Skeletal muscle cell (primary cell): Measurements from ENCODE around the gene CNTNAP3B.
"Not testable (repeated sequence)": the region's sequence is repeated elsewhere in the genome, so short reads cannot be mapped to it uniquely, and the experiment has no call there.

Experiments used
- DNase-seq: peaks from one replicate; pipeline ENCODE4 v3.0.0-alpha.2; 2010; ENCODE audit warnings: low read depth
- H3K4me3 ChIP-seq: 2 replicates; pipeline ENCODE4 v1.5.1; 2011; ENCODE audit warnings: low read depth, mild to moderate bottlenecking, control low read depth, low read length, moderate library complexity

Gene CNTNAP3B

DNA sequence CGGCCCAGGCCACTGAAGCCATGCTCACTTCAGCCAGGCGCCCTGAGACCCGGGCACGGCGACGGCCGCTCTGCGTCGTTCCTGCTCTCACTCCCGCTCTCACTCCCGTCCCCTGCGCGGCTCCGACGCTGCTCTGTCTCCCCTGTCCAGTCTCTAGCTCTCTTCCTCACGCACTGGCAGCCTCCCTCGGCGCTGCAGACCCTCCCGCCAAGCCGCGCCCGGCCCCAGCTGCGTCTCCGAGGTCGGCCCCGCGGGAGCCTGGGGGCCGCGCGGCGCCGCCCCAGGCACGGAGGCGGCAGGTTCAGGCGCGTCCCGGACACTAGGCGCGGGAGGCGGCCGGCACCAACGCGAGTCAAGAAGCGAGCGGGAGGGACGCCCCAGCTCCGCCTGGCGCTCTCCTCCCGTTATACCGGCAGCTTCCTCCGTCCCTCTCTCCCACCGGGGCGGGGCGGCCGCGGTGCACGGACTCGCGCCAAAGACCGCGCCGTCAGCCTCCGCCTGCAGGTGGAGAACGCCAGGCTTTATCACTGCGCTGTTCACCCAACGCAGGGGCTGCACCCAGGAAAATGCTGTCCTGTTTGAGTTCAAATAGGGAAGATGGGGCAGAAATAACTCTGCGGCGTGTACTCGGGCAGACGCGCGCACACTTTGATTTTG is at the start of gene CNTNAP3B:
Gene CNTNAP3B, minus strand, starts transcription at position 354 of the 657 bp plus-strand sequence. Its CDS starts 332 bp downstream, at position 22.
- peak within 1 kb of the TSS; percentile 18 for H3K4me3 ChIP-seq
- DNase-seq = not testable (repeated sequence)

DNA sequence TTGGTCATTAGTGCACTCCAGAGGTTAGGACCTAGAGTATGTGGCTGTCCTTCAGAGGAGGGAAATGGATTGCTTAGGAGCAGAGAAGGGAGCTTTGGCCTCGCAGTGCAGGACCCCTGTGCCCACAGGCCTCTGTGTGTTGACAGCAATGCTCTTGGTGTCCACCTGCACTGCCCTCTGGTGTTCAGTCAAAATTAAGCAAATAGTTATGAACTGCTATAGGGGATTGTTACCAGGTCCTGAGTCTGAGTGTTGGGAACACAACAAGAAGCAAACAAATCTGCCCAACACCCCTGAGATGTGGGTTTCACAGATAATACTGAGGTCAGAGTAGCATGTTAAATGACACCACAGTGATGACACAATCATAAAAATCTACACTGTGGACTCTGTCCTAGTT is 31.1 kb upstream of the CNTNAP3B start:
- DNase-seq, H3K4me3 ChIP-seq: not testable (repeated sequence)

DNA sequence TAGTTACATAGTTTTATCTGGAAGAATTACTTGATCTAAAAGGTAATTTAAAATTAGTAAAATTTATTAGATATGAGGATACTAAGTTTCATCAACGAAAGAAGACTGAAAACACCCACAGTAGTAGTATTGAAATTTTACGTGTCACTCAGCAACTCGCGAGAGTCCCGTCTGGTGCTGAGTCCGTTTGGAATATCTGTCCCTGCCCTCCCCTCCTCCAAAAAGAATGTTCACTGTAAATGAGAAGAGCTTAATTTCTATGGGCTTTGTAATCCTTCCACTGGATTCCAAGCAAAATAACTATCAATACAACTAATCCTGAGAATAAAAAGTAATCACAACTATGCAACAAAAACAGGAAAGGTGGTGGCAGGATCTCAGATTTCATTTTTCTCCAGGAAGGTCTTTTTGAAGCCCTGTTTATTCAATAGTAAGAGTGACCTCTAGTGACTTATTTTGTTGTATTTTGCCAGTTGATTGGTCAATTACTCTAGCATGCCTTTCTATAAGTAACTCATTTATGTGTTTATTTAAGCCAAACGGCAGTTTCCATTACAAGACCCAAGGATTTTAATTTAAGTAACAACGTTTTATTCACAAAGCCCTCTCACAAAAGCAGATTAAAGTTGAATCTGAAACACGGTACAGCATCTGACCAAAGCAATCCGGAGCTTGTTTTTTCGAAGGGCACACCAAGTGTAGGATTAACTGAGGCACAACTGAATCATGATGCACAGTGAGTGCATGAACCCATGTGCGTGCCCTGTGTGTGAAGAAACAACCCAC is 2.0 kb downstream of the CNTNAP3B start:
- H3K4me3 ChIP-seq = peak overlapping the region; percentile 35

DNA sequence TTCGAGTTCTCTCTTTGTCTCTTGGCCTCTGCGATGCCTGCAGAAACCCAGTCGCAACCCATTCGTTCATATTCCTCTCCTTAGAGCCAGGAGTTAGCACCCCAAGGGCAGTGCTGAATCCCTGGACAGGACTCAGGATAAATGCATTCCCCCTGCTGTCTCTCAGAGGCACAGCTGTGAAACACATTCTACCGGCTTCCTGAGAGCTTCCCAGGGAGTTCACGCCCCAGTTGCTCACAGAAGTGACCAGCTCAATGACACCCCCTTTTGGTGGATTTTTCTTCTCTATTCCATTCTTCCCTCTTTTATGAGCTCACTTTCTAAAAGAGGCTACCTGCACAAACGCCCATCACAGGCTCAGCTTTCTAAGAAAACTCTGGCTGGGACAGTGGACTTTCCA is 8.2 kb downstream of the CNTNAP3B start:
- not testable (repeated sequence) for H3K4me3 ChIP-seq, DNase-seq

More for the DNA sequence above, 2.0 kb downstream of the CNTNAP3B start:
- not testable (repeated sequence) for DNase-seq

DNA sequence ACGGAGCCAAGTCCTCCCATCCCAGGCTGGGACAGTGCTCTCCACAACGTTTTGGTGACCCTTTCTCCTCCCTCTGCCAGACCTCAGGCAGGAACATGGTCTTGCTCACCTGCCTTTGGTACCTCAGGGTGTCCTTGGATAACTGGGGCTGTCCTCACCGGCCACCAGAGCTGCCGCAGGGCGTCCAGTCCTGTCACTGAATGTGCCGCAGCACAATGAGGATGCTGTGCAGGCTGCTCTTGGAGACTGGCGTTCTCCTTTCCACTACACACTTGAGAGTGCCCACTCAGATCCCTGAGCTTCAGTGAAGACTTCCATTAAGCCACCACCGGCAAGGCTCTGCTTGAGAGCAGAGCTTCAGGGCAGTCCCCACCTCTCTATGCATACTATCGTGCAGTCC is 33.3 kb downstream of the CNTNAP3B start:
- not testable (repeated sequence) for H3K4me3 ChIP-seq, DNase-seq

DNA sequence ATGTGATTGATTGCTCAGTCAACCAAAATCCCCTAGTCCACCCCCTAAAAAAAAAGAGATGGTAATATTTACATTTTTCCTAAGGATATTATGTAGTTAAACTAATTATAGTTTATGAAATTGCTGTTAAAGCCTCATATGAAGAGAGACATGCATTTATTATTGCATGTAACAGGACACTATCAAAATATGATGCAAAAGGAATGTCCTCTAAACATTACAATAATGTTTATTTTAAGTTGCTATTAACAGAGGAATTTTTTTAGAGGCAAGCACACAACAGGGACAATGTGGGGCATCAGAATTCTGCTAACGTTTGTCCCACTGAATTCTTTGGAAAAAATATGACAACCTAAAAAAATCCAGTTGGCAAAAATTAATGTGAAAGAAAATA is 44.7 kb downstream of the CNTNAP3B start:
- not testable (repeated sequence) for DNase-seq, H3K4me3 ChIP-seq

DNA sequence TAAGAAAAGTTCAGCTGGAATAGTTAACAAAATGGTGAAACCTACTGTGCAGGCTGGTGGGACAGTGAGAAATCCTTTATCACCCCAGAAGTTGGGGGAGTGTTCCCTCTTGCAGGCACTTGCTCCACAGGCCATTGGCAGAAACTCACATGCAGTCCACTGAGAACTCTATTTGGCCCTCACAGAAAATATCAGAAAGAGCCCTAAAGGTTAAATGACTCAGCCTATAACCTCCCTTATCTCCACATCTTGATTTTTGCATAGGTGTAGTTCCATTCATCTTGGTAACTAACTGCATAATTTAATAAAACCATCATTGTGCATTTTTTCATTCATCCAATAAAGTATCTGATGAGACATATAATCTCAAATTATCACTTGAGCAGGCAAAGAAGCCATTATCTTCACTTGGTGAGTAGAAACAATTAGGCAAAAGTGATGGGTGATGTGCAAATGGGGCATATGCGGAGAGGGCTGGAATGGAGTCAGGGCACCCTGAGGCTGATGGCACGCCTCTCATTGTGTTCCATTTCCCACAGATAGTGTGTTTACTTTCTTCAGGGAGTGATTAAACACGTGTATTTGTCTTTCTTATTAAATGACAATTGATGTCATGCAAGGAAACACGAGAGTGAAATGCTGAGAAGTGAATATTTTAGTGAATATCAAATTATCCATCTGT is 45.2 kb downstream of the CNTNAP3B start:
- DNase-seq, H3K4me3 ChIP-seq: not testable (repeated sequence)

DNA sequence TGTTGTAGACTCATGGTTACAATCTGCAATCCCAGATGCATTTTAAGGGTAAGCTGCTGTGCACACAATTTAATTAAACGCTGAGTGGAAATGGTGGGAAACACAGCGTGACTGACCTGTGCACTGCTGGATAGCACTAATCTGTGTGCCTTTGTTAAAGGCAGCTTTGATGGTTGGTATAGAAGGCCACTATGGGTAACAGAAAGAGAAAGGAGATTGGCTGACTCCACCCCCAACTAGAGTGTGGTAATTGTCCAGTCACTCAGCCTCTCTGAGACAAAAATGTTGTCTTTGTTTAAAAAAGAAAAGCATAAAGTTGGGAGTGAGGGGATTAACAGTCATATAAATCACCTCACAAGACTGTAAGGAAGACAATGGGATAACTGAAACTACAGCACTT is 48.9 kb downstream of the CNTNAP3B start:
- DNase-seq, H3K4me3 ChIP-seq: not testable (repeated sequence)

DNA sequence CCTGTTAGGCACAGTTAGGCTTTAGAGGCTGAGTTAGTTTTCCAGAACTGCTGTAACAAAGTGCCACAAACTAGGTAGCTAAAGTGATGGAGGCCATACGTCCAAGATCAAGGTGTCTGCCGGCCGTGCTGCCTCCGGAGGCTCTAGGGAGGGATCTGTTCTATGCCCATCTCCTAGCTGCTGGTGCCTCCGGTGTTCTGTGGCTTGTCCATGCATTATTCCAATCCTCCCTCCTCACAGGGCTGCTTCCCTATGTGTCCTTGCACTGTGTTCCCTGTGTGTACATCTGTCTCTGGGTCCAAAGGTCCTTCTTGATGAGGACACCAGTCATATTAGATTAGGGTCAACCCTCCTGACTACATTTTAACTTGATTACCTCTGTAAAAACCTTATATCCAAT is 54.4 kb downstream of the CNTNAP3B start:
- not testable (repeated sequence) for DNase-seq, H3K4me3 ChIP-seq

DNA sequence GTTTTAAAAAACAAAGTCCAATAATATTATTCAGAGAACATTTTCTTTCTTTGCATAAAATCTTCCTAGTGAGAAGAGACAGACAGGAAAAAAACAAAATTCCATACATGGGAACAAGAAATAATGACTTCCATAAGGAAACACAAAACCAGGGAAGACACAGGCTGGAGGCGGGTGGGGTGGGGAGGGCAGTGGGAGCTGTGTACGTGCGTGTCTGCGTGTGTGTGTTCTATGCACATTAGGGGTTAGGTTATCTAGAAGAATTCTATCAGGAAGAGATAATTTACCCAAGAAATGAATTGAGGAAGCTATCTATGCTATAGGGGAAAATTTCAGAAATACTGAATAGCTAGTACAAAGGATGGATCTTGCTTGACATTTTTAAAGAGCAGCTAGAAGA is 58.2 kb downstream of the CNTNAP3B start:
- not testable (repeated sequence) for DNase-seq, H3K4me3 ChIP-seq

DNA sequence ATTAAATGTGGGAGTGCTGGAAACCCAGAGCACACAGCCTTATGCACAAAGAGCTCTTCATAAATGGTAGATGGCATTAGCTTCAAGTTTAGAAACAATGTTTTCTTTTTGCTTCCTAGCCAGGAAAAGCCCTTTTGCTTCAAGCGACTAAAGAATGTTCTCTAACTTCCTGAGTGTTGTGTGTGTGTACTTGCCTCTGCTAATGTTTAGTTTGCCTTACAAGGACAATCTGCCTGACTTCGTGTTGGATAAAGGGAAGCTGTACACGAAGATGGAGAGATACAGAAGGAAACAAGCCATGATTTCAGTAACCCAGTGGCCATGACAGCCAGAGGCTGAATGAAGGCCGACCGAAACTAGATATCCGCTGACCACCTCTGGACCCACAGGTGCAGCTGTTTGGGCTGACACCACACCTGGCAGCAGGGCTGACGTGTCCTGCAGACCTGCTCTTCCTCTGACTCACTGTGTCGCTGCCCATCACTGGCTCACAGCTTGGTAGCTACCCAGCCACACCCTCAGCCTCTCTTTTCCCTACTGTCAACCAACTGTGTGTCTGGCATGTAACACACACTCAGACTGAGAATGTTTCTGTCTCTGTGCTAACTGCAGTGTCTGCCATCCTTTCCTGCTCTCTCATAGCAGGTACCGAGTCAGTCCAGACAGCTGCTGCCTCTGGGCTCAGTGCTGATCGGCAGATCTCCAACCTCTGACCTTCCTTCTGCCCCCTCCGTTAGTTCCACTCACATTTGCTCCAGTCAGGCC is 59.0 kb downstream of the CNTNAP3B start:
- not testable (repeated sequence) for H3K4me3 ChIP-seq, DNase-seq

DNA sequence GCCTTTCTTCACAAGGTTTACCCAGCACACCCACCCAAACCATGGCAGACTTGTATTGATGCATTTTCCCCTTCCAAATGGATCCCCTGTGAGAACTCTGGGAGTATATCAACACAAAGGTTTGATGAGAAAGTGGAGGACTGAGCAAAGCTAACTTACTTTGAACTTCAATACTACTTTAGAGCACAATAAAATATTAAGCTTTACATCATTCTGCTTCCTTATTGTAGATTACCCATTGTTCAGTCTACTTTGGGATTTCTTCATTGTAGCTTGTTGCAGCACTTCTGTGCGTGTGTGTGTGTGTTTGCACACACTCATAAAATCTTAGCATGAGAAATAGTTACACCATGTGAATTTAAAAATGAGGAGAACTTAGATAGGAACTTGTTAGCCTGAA is 75.4 kb downstream of the CNTNAP3B start:
- DNase-seq, H3K4me3 ChIP-seq: not testable (repeated sequence)

DNA sequence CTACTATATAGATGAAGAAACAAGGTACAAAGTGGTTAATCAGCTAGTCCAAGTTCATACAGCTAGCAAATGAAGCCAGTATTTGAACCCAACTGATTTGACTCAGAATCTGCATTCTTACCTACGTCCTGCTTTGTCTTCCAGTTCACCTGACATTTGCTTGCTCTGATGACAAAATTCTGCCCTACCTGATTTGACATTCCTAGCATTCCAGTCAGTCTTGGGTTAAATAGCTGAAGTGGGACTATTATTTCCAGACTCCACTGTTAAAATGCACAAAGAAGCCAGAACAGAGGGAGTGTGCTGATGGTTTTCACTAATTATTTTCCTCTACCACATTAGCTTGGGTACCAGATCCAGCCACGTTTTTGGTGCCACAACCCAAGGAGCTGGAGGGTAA is 78.5 kb downstream of the CNTNAP3B start:
- not testable (repeated sequence) for DNase-seq, H3K4me3 ChIP-seq

DNA sequence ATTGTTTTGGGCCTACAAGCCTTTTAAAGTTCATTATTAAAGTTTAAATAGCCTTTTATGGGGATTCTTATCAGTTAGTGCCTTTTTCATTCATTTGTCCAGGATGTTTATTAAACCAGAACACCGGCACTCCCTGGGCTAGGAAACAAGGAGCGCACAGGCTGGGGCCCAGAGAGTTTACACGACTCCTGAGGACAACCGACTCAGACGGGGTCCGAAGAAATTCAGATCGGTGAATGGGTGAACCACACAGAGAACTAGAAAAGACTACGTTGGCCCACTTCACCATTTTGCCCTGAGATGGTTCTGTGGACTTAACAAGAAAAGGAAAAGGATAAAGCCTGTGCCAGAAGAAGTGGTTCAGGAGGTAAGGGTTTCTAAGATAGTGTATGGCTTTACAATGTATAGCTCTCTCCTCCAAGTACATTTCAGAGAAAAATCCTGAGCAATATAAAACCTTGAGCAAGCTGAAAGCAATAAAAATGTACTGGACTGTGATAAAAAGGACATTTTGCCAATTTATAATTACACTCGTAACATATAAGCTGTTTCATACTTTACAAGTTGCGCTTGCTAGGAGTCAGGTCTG is 84.7 kb downstream of the CNTNAP3B start:
- DNase-seq, H3K4me3 ChIP-seq: not testable (repeated sequence)

DNA sequence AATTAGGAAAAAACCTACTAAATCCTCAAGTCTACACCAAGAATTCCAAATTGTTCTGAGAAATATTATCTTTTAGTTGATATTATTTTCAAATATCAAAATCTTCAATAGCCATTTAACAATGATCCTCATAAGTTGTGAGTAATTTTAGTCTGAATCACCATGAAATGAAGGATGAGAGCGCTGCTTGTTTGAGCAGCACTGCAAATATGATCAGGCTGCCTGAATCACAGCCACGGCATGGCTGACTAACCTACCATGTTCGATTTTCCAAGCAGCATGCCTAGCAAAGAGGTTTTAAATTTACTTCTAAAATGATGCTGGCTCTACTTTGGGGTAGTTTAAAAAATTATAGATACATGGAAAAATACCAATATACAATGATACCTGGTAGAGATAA is 95.7 kb downstream of the CNTNAP3B start:
- not testable (repeated sequence) for DNase-seq, H3K4me3 ChIP-seq

DNA sequence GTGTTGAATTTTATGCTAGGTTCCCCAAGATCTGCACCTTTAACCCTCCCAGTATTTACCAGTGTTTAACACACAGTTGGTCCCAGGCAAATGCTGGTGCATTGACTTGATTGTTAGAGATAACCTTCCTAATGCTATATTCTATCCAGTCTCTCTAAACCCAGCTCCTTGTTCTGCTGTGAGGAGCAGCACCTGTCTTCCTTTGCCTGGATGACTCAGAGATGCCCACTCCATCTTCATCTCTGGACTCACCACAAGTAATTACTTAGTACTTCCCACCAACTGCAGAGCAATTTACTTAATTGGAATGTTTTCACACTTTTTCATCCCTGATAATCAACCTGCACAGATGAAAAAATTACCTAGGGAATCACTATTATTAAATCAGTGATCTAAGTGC is 108.6 kb downstream of the CNTNAP3B start:
- not testable (repeated sequence) for H3K4me3 ChIP-seq, DNase-seq

DNA sequence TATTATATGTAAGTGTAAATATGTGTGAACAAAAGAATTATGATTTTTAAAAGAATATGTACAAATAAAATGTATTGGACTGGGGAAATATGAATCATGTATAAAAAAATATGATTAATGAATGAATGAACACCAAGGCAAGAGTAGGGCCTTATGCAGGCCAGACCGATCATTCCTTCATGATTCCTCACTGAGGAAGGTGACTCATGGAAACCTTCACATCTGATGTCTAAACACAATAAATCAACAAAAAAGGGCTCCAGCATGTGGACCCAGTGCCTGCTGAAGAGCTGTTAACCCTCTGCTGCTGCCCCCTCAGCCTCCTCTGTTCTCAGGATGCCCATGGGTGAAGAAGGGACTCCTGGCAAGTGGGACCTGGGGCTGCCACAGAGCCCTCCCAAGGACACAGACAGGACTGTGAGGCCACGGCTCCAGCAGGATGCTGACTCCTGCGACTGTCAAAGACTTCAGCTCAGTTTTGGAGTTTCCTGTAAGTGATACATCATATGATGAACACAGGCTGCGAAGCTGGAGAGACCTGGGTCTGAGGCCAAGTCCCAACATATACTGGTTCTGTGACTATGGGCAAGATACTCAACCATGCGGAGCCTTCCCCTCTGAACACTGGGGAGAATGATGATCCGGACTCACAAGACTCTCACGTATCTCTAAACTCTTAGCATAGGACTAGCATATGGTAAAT is 110.9 kb downstream of the CNTNAP3B start:
- H3K4me3 ChIP-seq = not testable (repeated sequence)

DNA sequence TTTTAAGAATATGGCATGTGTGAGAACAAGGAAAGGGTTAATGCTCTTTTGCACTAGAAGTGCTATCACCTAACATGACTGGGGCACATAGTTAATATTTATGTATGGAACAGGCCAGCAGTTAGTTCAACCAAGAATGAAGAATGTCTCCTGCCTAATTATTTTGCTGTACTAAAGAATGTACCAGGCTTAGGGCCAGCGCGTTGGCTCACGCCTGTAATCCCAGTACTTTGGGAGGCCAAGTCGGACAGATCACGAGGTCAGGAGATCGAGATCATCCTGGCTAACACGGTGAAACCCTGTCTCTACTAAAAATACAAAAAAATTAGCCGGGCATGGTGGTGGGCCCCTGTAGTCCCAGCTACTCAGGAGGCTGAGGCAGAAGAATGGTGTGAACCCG is 114.9 kb downstream of the CNTNAP3B start:
- H3K4me3 ChIP-seq, DNase-seq: not testable (repeated sequence)

More for the DNA sequence above, 110.9 kb downstream of the CNTNAP3B start:
- peak; percentile 4 for DNase-seq
